ENCODE measurements around the gene RAB29. TPM values are rescaled to one million over a fixed set of nuclear protein-coding genes. Genes with fewer than 3 reads are reported as not detected.
A peak's percentile ranks its signal among the peaks of the same experiment; 100 is the strongest.

The RAB29 gene
- total and polyA plus RNA-seq, 2 donors (not counting 1 experiment from before 2014, with no cell fraction given): 51.7 to 61.4 TPM

DNA sequence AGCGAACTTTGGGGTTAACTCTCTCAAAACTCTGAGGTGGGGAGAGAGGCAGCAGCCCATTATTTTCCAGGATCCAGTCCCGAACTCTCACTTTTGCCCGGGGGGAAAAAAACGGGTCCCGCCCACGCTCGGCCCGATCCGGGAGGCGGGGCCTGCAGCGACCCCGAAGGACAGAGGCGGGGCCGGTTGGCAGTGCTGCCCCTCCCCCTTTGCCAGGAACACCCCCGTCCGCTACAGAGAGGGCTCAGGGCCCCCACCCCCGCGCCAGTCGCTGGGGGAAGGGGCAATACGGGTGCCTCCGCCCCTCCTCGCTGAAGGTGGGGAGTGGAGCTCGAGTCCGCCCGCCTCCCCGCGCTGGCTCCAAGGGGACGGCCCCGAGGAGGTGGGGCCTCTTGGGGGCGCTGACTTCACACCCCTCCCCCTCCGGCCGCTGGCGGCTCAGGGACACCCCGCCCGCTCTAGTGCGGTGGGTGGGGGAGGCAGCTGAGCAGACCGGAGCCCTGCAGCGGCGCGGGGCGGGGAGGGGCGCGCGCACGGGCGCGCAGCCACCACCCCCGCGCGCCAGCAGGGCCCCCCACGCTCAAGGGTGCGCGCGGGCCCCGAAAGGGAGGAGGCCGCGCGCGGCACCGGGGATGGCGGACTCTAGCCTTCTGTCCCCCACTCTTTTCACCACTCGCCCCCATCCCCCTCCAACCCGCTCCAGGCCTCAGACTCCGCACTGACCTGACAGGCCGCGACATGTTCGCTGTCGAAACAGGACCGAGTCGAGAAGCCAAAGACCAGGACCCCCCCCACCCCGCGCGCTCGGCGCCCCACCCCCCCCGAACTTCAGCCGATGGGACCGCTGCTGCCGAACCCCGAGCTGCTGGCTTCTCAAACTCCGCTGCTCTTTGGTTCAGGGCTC, 25.8 kb downstream of the RAB29 start:
- Mint-ChIP-seq H3K9me3 (ENCODE audit: insufficient read depth) (no peaks in the 10 kb centered on the region), H3K27me3 (no peaks in the 10 kb centered on the region), H3K27ac (peak overlapping the region; percentile 97), H3K4me3 (peak overlapping the region; percentile 95), H3K4me1 (peaks cover 36% of the 10 kb centered on the region)
- peak overlapping the region; percentile 29 for H2AFZ ChIP-seq (ENCODE audit: insufficient read depth, low read depth, low read length, poor library complexity, severe bottlenecking)
- peak overlapping the region; percentile 61 to 97 (median 88) for H3K4me3 ChIP-seq (ENCODE audit: control extremely low read depth in 1 of 5, extremely low read depth in 1 of 5, insufficient read depth in 1 of 5, low read depth in 2 of 5, low read length in 4 of 5)
- H3K4me1 ChIP-seq (ENCODE audit: control insufficient read depth in 2 of 2, insufficient read depth in 2 of 2, low read length in 2 of 2): peaks cover 24 to 29% of the 10 kb centered on the region in 2 donors
- ChIA-PET POLR2A (interaction anchor here (0.5 to 2.4 kb wide), 10 partner anchors 13 to 1230 kb away, joined by 3 to 17 read pairs (median 3); partner anchors contain the start of genes ELK4, PM20D1, RAB29 and SLC41A1), CTCF (interaction anchor here (0.6 to 1.7 kb wide), 5 partner anchors 19 to 313 kb away, joined by 3 to 5 read pairs (median 3); partner anchors contain the start of gene ELK4)
- no peaks in the 10 kb centered on the region for H3K27me3 ChIP-seq (replicated peaks in 1 of 4; ENCODE audit: control extremely low read depth in 1 of 4, control insufficient read depth in 3 of 4, insufficient read depth in 4 of 4, low read length in 3 of 4)
- H3K27ac ChIP-seq (ENCODE audit: low read length in 2 of 2): peak overlapping the region; percentile 83 to 95
- H3K9me3 ChIP-seq (ENCODE audit: control extremely low read depth in 1 of 3, control insufficient read depth in 2 of 3, insufficient read depth in 1 of 3, low read length in 2 of 3): no peaks in the 10 kb centered on the region
- intact Hi-C loops (cut with micrococcal nuclease): loop anchor here (1.0 to 10.0 kb wide), 7 partner anchors 26 to 625 kb away; partner anchors contain the start of genes PM20D1, RAB29, RBBP5 and SLC41A1
- TF ChIP-seq, protein P1, sequence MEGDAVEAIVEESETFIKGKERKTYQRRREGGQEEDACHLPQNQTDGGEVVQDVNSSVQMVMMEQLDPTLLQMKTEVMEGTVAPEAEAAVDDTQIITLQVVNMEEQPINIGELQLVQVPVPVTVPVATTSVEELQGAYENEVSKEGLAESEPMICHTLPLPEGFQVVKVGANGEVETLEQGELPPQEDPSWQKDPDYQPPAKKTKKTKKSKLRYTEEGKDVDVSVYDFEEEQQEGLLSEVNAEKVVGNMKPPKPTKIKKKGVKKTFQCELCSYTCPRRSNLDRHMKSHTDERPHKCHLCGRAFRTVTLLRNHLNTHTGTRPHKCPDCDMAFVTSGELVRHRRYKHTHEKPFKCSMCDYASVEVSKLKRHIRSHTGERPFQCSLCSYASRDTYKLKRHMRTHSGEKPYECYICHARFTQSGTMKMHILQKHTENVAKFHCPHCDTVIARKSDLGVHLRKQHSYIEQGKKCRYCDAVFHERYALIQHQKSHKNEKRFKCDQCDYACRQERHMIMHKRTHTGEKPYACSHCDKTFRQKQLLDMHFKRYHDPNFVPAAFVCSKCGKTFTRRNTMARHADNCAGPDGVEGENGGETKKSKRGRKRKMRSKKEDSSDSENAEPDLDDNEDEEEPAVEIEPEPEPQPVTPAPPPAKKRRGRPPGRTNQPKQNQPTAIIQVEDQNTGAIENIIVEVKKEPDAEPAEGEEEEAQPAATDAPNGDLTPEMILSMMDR (IDR thresholded peaks at IDR 0.05): no peak
- no peak for TF ChIP-seq EZH2 (IDR thresholded peaks at IDR 0.05; ENCODE audit: borderline replicate concordance, insufficient read depth, low read depth, low read length, poor library complexity, severe bottlenecking)
- peak overlapping the region; percentile 80 for H3K9ac ChIP-seq (ENCODE audit: low read length)
- DNase-seq: peak; percentile 96
- H4K20me1 ChIP-seq (ENCODE audit: control insufficient read depth, insufficient read depth, low read length, poor library complexity, severe bottlenecking): peaks cover 39% of the 10 kb centered on the region
- peaks cover 50% of the 10 kb centered on the region for H3K79me2 ChIP-seq (ENCODE audit: control insufficient read depth, insufficient read depth, low read length)
- WGBS (ENCODE audit: insufficient coverage): 1% methylated on average over 50 of the region's 81 CpGs
- H3K36me3 ChIP-seq (replicated peaks in 1 of 2; ENCODE audit: control extremely low read depth in 1 of 2, control insufficient read depth in 1 of 2, extremely low read depth in 1 of 2, insufficient read depth in 2 of 2, low read length in 1 of 2): no peaks in the 10 kb centered on the region
- ATAC-seq (ENCODE audit: low read depth): peak; percentile 78
- peak overlapping the region; percentile 84 for H3K4me2 ChIP-seq (replicated peaks; ENCODE audit: low read depth, low read length, poor library complexity, severe bottlenecking)

All from B cell (primary cell).